OCI-M1 (cell line): Measurements from ENCODE around the gene MGST1.
"Not testable (repeated sequence)": the region's sequence is repeated elsewhere in the genome, so short reads cannot be mapped to it uniquely, and the experiment has no call there.

ENCODE experiments used
- DNase-seq: peaks from one replicate; lab custom pipeline; 2025; lab: John Stamatoyannopoulos, UW

Gene MGST1

GRCh38 chr12:16352481-16352880 is 5.0 kb downstream of the MGST1 start:
- no peak for DNase-seq

- no peak for DNase-seq
Observed at GRCh38 chr12:16358878-16359277, 11.4 kb downstream of the MGST1 start.

GRCh38 chr12:16359512-16360491 is 12.4 kb downstream of the MGST1 start:
- DNase-seq: peak; percentile 65

GRCh38 chr12:16361142-16361783 is 13.8 kb downstream of the MGST1 start:
- DNase-seq: no peak

DNA sequence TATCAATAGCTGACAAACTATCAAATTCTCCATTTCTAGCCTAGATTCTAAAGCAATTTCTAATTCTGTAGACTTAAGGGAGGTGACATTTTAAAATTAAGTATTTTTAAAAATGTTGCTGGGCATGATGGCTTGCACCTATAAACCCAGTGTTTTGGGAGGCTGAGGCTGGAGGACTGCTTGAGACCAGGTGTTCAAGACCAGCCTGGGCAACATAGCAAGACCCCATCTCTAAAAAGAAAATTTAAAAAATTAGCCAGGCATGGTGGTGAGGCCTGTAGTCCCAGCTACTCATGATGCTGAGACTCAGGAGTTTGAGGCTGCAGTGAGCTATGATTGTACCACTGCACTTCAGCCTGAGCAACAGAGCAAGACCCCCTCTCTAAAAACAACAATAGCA is 15.1 kb downstream of the MGST1 start:
- no peak for DNase-seq

- no peak for DNase-seq
Observed at GRCh38 chr12:16369156-16369555, 21.7 kb downstream of the MGST1 start.

DNA sequence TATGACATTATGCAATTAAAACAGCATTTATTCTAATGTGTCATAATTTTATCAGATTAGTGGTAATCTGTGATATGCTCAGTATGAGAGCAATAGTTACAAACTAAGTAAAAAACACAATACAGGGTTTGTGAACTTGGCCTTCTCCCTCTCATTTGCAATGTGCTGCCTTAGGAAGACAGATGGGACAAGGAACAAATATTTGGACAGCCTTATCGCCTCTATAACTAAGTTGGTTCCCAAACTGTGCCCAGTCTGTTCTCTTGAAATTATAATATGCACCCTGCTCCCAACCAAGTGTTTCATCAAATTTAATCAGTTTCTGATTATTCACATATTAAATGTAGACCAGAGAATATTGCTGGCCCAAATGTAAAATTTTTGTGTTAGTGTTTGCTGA is 22.7 kb downstream of the MGST1 start:
- no peak for DNase-seq

GRCh38 chr12:16382652-16383312 is 35.3 kb downstream of the MGST1 start:
- DNase-seq: not testable (repeated sequence)

- DNase-seq: no peak
Observed at GRCh38 chr12:16384732-16385131, 37.3 kb downstream of the MGST1 start.

DNA sequence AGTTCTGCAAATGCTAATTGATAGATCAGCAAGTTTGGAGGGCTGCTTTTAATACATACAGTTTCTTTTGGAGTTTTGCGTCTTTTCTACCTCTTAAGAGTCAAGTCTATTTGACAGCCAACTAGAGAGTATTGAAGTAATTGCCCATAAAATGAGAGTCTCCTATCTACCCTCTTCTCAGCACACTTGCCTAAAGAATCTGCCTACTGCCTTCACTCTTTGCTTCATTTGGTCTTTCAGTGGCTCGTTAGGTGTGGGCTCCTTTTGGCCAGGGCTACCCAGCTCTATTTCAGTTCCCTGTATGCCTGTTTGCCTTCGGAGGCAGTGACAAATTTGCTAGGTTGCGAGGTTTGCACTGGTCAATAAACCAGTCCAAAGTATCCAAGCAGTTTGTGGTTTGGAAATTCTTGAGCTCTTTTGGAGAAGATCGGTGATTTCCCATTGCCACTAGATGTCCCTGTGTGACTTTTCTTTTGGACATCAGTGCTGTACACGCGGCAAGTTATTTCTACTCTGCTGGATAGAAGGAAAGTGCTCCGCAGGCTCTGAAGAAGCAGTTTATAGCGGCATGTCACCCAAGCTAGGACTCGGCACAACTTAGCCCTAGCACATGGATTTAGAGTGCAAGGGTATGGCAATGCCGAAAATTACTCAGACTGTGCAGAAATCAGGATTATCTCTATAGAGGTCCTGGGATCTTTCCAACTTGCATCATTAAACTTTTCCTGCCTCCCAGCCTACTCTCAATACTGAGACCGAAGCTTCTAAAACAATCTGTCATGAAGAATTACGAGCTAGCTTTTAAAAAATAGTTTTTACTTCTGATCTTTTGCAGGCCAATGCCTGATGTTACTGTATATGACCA is 38.6 kb downstream of the MGST1 start:
- DNase-seq: peak; percentile 44

- DNase-seq: no peak
Observed at GRCh38 chr12:16387919-16388318, 40.5 kb downstream of the MGST1 start.

GRCh38 chr12:16389594-16389993 is 42.1 kb downstream of the MGST1 start:
- peak; percentile 16 for DNase-seq

DNA sequence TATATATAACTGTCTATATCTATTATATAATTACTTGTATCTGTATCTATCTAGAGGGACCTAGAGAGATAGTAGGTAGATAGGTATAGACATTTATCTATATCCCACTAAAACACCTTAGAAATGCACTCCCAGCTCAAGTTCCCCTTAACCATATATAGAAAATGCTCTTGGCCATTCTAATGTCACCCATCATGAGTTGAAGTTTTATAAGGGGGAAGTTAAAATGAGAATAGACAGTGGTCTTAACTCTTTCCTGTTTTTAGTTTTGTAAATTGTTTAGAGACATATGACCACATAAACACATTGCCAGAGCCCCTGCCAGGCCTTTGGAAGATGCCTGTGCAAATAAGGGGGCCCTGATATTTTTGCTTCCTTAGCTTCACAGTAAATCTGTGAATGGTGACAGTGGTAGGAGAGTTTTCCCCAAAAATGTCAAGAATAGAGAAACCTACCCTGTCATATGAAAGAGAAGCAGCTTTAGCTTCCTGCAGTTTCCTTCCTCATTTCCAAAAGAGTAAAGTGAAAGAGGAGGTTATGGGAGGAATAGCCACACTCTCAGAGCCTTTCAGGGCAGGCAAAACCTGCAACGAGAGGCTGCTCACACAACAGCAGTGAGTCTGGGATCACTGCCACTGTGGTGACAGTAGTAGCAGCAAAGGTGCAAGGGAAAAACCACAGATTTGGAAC is 45.5 kb downstream of the MGST1 start:
- DNase-seq: no peak

GRCh38 chr12:16399101-16399500 is 51.7 kb downstream of the MGST1 start:
- DNase-seq: peak; percentile 27

GRCh38 chr12:16401835-16402234 is 54.4 kb downstream of the MGST1 start:
- not testable (repeated sequence) for DNase-seq

DNA sequence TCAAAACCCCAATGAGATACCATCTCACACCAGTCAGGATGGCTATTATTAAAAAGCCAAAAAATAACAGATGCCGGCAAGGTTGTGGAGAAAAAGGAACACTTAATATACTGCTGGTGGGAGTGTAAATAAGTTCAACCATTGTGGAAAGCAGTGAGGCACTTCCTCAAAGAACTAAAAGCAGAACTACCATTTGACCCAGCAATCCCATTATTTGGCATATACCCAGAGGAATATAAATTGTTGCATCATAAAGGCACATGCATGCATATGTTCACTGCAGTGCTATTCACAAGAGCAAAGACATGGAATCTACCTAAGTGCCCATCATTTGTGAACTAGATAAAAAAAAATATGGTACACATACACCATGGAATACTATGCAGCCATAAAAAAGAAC is 59.9 kb downstream of the MGST1 start:
- peak; percentile 10 for DNase-seq
